Mesodermal cell (in vitro differentiated cells): ENCODE data around the gene RAB13.
A peak's percentile ranks its signal among the peaks of the same experiment; 100 is the strongest.

Source experiments
- H3K27ac ChIP-seq: 2 replicates; pipeline ENCODE4 v1.7.0; 2013; ENCODE audit warnings: mild to moderate bottlenecking, low read depth, low read length, moderate library complexity; ENCODE audit not compliant: severe bottlenecking
- H3K36me3 ChIP-seq: 2 replicates; pipeline ENCODE4 v1.7.1; 2013; ENCODE audit warnings: mild to moderate bottlenecking, low read length, moderate library complexity; ENCODE audit not compliant: control insufficient read depth, insufficient read depth
- H3K4me1 ChIP-seq: one replicate; pipeline ENCODE4 v1.7.1; 2013; ENCODE audit warnings: mild to moderate bottlenecking, low read length; ENCODE audit not compliant: insufficient read depth, control insufficient read depth, poor library complexity, severe bottlenecking
- H3K4me3 ChIP-seq: 2 replicates; pipeline ENCODE4 v1.7.0; 2013; ENCODE audit warnings: low read length, control low read depth, mild to moderate bottlenecking; ENCODE audit not compliant: insufficient read depth, poor library complexity, severe bottlenecking; ENCODE audit errors: extremely low read depth
- H3K9me3 ChIP-seq: 2 replicates; pipeline ENCODE4 v1.7.1; 2013; ENCODE audit warnings: mild to moderate bottlenecking, low read length, moderate library complexity; ENCODE audit not compliant: control insufficient read depth
- WGBS, 2 experiments: methylation state at CpG; one replicate each; pipeline ENCODE4 v1.1.5; 2013; ENCODE audit warnings: missing lambda C conversion rate in 2 of 2; ENCODE audit not compliant: insufficient coverage in 2 of 2; 5-methylcytosine and 5-hydroxymethylcytosine counted together

The RAB13 gene

DNA sequence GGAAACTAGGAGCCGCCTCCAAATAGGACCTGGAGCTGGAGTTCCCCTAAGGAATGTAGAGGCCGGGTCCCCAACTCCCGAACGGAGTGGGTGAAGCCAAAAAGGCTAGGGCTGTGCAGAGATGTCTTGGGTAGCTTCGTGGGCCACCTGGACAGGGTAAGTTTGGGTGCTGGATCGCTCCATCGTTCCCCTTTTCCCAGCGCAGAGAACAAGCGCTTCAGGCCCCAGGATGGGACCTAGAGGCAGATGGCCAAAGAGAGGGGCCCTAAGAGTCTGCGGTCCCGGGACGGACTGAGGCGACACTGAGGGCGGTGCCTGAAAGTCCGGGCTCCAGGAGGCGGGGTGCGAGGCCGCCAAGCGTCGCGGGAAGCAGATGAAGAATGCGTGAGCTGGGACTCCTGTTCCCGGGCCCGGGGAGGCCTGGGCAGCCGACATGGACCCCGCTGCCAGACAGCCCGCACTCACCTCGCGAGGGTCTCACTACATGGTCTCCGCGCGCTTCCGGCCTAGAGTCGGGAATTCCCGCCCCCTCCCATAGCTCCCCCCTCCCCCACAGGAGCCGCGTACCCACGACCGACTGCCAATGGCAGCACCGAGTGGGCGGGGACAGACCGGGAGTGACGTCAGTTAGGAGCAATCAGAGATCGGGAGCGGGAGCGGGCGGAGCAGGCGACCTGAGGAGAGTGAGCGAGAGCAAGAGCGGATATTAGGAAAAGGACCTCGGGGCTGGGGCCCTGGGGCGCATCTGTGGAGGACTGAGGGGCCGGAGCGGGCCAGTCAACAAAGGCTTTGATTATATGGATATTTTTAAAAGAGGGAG lies 22.9 kb downstream of the RAB13 start, which contains the start of gene SLC39A1:
Gene SLC39A1, minus strand, starts transcription at position 508 of the 820 bp plus-strand sequence. CDS start 822 bp downstream, outside the sequence.
- H3K4me3 ChIP-seq: peak within 1 kb of the TSS; percentile 75
- H3K4me1 ChIP-seq: peaks cover 11% of the 10 kb centered on the region
- H3K9me3 ChIP-seq: no peaks in the 10 kb centered on the region
- WGBS, 2 experiments: 0% methylated on average over 38 to 48 of the region's 54 CpGs
- peak within 1 kb of the TSS; percentile 96 for H3K27ac ChIP-seq
- H3K36me3 ChIP-seq: peaks cover 29% of the 10 kb centered on the region

DNA sequence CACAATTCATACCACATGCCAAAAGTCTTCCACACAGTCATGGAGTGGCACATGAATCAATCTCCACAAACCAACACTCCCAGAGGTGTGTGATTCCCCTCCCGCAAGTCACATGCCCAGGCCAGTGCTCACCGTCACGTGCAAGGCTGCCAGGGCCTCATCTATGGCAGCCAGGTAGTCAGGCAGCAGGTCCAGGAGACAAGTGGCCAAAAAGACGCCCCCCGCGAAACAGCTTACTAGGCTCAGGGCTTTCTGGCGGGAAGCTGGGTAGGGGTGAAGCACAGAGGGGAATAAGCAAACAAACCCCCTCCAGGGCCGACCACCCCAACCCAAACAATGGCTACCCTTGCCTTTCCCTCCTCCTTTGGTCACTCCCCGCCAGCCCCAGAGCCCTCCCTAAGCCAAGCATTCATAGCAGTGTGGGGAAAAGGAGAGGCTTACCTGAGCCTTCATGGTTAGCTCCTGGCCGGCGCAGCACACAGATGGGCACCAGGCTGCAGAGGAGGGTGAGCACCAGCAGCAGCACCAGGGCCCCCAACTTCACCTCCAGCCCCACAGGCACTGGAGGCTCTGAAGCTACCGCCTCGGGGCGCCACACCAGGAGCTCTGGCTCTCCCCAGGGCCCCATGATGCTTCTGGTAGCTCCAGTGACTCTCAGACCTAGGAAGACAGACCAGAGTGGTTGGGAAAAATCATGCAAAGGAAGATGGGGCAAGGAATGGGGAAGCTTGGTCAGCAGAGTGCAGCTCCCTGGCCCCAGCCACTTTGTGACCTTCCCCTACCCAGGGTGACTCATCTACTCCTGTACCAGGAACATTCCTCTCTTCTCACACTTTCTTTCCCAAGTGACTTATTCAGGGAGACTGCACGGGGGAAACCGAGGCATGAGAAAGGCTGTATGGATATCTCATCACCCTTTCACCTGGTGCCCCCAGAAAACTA lies 23.8 kb downstream of the RAB13 start:
- WGBS, 2 experiments: 5 to 18% methylated on average over 3 to 10 of the region's 16 CpGs
- H3K4me3 ChIP-seq: peak overlapping the region; percentile 75
- H3K4me1 ChIP-seq: peaks cover 7% of the 10 kb centered on the region
- H3K27ac ChIP-seq: peak overlapping the region; percentile 96
- peaks cover 29% of the 10 kb centered on the region for H3K36me3 ChIP-seq
- no peaks in the 10 kb centered on the region for H3K9me3 ChIP-seq

DNA sequence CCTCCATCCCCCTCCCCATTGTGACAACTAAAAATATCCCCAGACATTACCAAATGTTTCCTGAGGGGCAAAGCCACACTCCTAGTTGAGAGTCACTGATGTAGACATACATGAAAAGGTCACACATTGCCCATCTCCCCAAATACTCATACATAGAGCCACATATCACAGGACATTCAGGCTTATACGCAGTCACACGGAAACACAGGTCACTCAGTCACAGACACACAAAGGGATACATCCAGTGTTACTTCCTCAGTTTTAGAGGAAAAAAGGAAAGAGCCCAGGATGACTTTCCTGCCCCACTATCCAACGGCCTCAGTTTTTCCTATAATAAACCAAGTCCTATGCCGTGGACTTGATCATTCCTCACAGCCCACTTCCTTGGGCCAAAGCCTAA lies 24.7 kb downstream of the RAB13 start:
- peaks cover 13% of the 10 kb centered on the region for H3K4me1 ChIP-seq
- 68 to 71% methylated on average over 4 of the region's 4 CpGs for WGBS, 2 experiments
- H3K27ac ChIP-seq: no peak overlapping the region
- H3K36me3 ChIP-seq: peaks cover 29% of the 10 kb centered on the region
- no peaks in the 10 kb centered on the region for H3K9me3 ChIP-seq
- peak overlapping the region; percentile 75 for H3K4me3 ChIP-seq

DNA sequence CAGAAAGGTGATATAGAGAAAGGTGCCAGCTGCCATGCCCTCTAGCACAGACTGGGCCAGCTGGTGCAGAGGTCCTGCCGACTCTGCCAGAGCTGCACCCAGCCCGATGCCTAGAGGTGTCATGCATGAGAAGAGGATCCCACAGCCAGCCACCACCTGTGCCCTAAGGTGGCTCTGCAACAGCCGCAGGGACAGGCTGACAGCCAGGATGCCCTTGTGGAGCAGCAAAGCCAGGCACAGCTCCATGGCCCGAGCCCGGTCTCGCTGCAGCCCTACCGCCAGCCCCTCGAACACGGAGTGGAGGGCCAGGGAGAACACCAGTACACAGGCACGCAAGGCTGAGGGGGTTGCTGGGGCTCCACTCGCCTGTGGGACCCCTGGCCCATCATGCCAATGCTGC lies 25.9 kb downstream of the RAB13 start:
- Histone ChIP-seq H3K4me3 (no peak overlapping the region), H3K27ac (no peak overlapping the region), H3K36me3 (peaks cover 29% of the 10 kb centered on the region), H3K4me1 (peaks cover 16% of the 10 kb centered on the region), H3K9me3 (no peaks in the 10 kb centered on the region)
- 96 to 97% methylated on average over 9 to 11 of the region's 11 CpGs for WGBS, 2 experiments

DNA sequence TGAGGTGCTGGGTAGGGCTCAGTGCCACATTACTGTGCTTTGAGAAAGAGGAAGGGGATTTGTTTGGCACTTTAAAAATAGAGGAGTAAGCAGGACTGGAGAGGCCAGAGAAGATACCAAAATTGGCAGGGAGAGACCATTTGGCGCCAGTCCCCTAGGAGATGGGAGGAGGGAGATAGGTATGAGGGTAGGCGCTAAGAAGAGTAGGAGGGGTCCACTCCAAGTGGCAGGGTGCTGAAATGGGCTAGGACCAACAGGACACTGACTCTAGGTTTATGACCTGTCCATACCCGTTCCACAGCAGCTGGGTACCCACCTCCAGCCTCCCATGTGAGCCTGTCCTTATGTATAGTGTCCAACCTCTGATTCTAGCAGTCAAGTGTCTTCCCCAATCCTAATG lies 26.7 kb downstream of the RAB13 start:
- Histone ChIP-seq H3K4me3 (no peak overlapping the region), H3K9me3 (no peaks in the 10 kb centered on the region), H3K4me1 (peaks cover 16% of the 10 kb centered on the region), H3K36me3 (peaks cover 36% of the 10 kb centered on the region), H3K27ac (peak overlapping the region; percentile 2)
- WGBS, 2 experiments: 79 to 100% methylated on average over 1 to 3 of the region's 3 CpGs

DNA sequence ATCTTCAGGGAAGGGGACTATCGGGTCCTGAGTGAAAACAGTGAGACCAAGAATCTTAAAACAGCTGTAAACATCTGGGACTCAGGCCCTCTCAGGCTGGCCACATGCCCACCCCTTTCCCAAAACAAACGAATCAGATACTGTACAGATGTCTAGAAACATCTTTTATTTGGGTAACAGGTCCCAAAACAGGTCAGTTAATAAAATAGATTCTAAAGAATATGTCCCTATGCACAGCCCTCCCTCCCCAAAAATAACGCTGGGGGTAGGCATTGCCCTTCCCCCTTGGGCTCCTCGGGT lies 27.2 kb downstream of the RAB13 start:
- peak overlapping the region; percentile 25 for H3K27ac ChIP-seq
- H3K36me3 ChIP-seq: peaks cover 41% of the 10 kb centered on the region
- no peaks in the 10 kb centered on the region for H3K9me3 ChIP-seq
- H3K4me3 ChIP-seq: peak overlapping the region; percentile 94
- H3K4me1 ChIP-seq: peaks cover 16% of the 10 kb centered on the region
- 56 to 66% methylated on average over 3 of the region's 4 CpGs for WGBS, 2 experiments

DNA sequence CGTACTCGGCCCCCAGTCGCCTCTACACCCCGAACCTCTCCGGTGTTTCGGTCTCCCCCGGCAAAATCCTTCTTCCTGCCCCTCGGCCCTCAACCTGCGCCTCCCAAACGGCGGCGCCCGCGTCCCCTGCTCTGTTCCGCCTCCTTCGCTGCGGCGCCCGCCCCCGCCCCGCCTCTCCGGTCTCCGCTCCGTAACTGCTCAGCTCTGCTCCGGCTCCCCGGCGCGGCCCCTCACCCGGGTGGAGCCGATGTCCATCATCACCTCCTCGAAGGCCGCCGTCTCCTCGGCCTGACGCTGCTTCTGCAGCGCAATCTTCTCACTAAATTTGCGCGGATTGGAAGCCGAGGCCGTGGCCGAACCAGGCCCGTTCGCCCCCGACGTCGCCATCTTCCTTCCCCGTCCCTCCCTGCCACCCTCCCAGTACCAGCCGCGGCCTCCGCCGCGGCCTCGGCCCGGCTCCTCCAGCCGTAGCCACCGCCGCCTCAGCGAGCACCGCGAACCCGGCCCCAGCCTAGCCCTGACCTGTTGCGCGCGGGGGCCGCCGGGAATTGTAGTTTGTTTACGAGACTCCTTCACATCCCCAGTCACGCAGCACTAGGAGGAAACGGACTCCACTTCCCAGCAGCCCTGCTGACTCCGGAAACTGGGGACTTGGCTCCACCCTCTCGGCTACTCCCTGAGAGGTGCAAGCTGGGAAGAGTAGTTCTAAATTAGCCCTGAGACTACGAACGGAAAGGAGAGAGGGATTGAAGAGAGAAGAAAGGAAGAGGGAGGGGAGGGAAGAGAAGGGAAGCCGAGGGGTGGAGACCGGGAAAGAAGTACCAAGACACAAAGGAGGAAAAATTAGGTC lies 27.8 kb downstream of the RAB13 start, which contains the start of gene CRTC2:
Gene CRTC2, minus strand, starts transcription at position 502 of the 850 bp plus-strand sequence. Its CDS starts 115 bp downstream, at position 387.
- H3K27ac ChIP-seq: peak within 1 kb of the TSS; percentile 74
- H3K4me3 ChIP-seq: peak within 1 kb of the TSS; percentile 94
- H3K36me3 ChIP-seq: peaks cover 47% of the 10 kb centered on the region
- peaks cover 16% of the 10 kb centered on the region for H3K4me1 ChIP-seq
- 0% methylated on average over 57 to 63 of the region's 75 CpGs for WGBS, 2 experiments
- no peaks in the 10 kb centered on the region for H3K9me3 ChIP-seq

DNA sequence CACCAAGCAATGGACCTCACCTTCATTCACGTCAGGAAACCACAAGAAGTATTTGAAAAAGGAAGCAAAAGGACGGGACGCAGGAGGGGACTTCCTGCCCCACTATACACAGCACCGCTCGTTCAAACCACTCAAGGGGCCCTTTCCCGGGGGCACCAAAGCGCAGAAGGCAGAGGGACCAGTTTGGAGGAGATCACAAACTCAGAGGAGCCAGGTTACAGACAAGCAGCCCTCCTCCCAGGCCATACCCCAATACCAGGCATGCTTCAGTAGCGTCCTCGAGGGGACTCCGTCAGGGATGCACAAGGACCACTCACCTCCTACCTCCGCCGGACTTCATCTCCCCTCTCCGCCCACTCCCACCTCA lies 28.4 kb downstream of the RAB13 start:
- no peaks in the 10 kb centered on the region for H3K9me3 ChIP-seq
- peak overlapping the region; percentile 74 for H3K27ac ChIP-seq
- peaks cover 50% of the 10 kb centered on the region for H3K36me3 ChIP-seq
- H3K4me3 ChIP-seq: peak overlapping the region; percentile 94
- H3K4me1 ChIP-seq: peaks cover 16% of the 10 kb centered on the region
- WGBS, 2 experiments: 0% methylated on average over 9 to 10 of the region's 13 CpGs

DNA sequence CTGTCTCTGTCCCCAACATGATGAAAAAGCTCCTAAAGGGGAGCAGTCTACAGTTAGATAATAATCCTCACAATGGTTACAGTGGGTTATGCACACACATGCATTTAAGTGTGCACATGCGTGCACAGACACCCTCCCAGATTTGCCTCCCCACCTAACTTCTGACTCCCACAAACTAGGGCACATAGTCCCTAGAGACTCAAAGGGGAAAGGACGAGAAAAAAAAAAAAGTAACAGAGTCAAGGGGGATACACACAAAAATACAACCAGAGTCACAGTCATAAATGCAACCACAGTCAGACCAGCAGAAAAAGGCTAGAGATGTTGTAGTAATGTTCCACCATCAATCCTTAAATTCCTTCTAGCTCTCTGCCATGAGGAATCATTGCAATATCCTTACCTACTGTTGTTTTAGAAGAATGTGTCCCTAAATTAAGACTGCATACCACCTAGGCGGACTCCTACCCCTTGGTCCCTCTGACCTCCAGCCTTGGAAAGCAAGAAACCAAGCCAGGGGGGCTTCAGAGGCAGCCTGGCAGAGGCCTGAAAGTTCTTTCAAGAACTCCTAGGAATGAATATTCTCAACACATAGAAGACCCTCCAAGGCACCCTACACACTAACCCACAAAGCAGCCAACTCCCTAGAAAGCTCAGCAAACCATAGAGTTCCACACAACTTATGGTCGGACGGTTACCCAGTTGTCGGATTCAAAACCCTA lies 29.0 kb downstream of the RAB13 start:
- WGBS, 2 experiments: 52 to 80% methylated on average over 1 to 2 of the region's 6 CpGs
- H3K27ac ChIP-seq: no peak overlapping the region
- H3K4me3 ChIP-seq: peak overlapping the region; percentile 94
- H3K36me3 ChIP-seq: peaks cover 56% of the 10 kb centered on the region
- H3K9me3 ChIP-seq: no peaks in the 10 kb centered on the region
- H3K4me1 ChIP-seq: peaks cover 16% of the 10 kb centered on the region
